ENCODE data around the gene MXRA7. TPM values are rescaled to one million over a fixed set of nuclear protein-coding genes. Genes with fewer than 3 reads are reported as not detected.
A peak's percentile ranks its signal among the peaks of the same experiment; 100 is the strongest.

Gene MXRA7
- total and polyA plus RNA-seq, 4 donors = 4.8 to 22.1 (median 11.3) TPM

DNA sequence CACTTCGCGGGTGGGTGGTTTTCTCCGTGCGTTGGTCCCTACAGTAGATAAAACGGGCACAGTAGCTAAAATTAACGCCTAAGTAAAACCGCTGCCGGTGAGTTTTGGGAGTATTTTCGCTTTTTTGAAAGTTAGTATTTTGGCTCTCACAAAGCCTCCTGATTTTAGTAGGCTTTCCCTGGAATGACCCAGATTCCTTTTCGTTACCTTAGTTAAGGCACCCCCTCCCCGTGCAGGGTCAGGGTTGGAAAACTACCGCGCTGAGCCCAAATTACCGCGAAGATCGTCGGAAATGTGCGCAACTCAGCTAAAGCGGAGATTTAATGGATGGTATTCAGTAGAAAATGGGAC is 38.9 kb downstream of the MXRA7 start (continued):
- TF ChIP-seq, protein P1, sequence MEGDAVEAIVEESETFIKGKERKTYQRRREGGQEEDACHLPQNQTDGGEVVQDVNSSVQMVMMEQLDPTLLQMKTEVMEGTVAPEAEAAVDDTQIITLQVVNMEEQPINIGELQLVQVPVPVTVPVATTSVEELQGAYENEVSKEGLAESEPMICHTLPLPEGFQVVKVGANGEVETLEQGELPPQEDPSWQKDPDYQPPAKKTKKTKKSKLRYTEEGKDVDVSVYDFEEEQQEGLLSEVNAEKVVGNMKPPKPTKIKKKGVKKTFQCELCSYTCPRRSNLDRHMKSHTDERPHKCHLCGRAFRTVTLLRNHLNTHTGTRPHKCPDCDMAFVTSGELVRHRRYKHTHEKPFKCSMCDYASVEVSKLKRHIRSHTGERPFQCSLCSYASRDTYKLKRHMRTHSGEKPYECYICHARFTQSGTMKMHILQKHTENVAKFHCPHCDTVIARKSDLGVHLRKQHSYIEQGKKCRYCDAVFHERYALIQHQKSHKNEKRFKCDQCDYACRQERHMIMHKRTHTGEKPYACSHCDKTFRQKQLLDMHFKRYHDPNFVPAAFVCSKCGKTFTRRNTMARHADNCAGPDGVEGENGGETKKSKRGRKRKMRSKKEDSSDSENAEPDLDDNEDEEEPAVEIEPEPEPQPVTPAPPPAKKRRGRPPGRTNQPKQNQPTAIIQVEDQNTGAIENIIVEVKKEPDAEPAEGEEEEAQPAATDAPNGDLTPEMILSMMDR (IDR thresholded peaks at IDR 0.05; ENCODE audit: low read depth, low read length, missing input control) = peak; percentile 18
- TF ChIP-seq GABPA (IDR thresholded peaks at IDR 0.05 in 1 of 2, conservative IDR thresholded peaks at IDR 0.05 in 1 of 2) = peak in 1 of 2 donors; percentile 86
- TF ChIP-seq, protein P2, sequence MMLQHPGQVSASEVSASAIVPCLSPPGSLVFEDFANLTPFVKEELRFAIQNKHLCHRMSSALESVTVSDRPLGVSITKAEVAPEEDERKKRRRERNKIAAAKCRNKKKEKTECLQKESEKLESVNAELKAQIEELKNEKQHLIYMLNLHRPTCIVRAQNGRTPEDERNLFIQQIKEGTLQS (IDR thresholded peaks at IDR 0.05) = no peak
- TF ChIP-seq JUND (IDR thresholded peaks at IDR 0.05) = no peak
- TF ChIP-seq EGR1 (IDR thresholded peaks at IDR 0.05; ENCODE audit: low read depth in 2 of 2) = no peak
- TF ChIP-seq FOXA1 (IDR thresholded peaks at IDR 0.05) = no peak
- no peak for TF ChIP-seq HNF4G (IDR thresholded peaks at IDR 0.05)
- peak in 1 of 2 donors; percentile 2 for TF ChIP-seq HNF4A (conservative IDR thresholded peaks at IDR 0.05)

DNA sequence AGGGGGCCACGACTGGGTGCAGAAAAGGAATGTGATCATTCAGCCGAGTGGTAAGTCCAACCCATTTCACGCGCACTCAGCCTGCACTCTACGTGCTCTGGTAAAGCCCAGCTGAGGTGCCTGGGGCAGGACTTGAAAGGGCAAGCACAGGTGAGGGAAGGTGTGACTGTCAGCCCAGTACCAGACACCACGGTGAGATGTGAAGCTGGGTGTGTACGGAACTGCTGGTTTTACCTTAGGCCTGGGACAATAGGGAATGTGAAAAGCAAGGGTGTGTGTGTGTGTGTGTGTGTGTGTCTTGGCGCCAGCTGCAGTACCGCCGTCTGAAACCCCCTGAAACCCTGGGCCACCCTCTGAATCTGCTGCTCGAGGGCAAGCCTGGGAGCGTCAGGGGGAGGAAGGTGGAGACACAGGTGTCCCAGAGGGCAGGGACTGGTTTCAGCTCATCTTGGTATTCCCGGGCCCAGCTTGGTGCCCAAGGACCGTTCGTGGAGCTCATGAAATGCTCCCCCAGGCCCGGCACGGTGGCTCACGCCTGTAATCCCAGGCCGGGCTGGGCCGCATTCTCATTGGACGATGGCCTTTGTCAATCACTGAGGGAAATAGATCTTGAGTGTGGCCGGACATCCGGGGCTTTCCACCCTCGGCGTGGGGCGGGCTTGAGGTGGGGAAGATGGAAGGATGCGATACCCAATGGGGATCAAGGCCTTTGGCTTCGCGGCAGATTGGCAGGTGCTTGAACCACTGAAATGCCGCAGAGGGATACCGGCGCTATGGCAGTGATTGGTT is 39.4 kb downstream of the MXRA7 start:
- 20% methylated on average over 32 of the region's 32 CpGs for WGBS
- Histone ChIP-seq H3K4me1 (ENCODE audit: control insufficient read depth in 4 of 4, insufficient read depth in 4 of 4, low read length in 3 of 4) (peaks cover 0 to 12% (median 5%) of the 10 kb centered on the region in 4 donors), H3K4me3 (ENCODE audit: low read depth in 1 of 3, low read length in 3 of 3) (peak overlapping the region; percentile 59 to 68 (median 59)), H3K36me3 (ENCODE audit: control insufficient read depth in 4 of 4, insufficient read depth in 3 of 4, low read depth in 1 of 4, low read length in 3 of 4) (no peaks in the 10 kb centered on the region), H3K9me3 (ENCODE audit: control insufficient read depth in 4 of 4, low read length in 3 of 4) (no peaks in the 10 kb centered on the region), H3K27me3 (ENCODE audit: control insufficient read depth in 4 of 4, insufficient read depth in 4 of 4, low read length in 3 of 4) (no peaks in the 10 kb centered on the region), H3K9ac (ENCODE audit: low read depth in 1 of 2, low read length in 2 of 2) (peak overlapping the region in 1 of 2 donors; percentile 96), H3K27ac (ENCODE audit: low read depth in 1 of 2, low read length in 2 of 2) (peak overlapping the region; percentile 84 to 86)
- DNase-seq (ENCODE audit: low spot score) = peak; percentile 98
- TF ChIP-seq, protein P3, sequence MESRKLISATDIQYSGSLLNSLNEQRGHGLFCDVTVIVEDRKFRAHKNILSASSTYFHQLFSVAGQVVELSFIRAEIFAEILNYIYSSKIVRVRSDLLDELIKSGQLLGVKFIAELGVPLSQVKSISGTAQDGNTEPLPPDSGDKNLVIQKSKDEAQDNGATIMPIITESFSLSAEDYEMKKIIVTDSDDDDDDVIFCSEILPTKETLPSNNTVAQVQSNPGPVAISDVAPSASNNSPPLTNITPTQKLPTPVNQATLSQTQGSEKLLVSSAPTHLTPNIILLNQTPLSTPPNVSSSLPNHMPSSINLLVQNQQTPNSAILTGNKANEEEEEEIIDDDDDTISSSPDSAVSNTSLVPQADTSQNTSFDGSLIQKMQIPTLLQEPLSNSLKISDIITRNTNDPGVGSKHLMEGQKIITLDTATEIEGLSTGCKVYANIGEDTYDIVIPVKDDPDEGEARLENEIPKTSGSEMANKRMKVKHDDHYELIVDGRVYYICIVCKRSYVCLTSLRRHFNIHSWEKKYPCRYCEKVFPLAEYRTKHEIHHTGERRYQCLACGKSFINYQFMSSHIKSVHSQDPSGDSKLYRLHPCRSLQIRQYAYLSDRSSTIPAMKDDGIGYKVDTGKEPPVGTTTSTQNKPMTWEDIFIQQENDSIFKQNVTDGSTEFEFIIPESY (IDR thresholded peaks at IDR 0.05) = peak; percentile 67
- TF ChIP-seq SP1 (IDR thresholded peaks at IDR 0.05) (peak; percentile 100), YY1 (IDR thresholded peaks at IDR 0.05) (no peak), RXRA (IDR thresholded peaks at IDR 0.05) (peak in 1 of 2 donors; percentile 28), GABPA (IDR thresholded peaks at IDR 0.05 in 1 of 2, conservative IDR thresholded peaks at IDR 0.05 in 1 of 2) (peak; percentile 98 to 99), HNF4G (IDR thresholded peaks at IDR 0.05) (no peak), NR2F2 (IDR thresholded peaks at IDR 0.05) (peak; percentile 58), HNF4A (conservative IDR thresholded peaks at IDR 0.05) (peak in 1 of 2 donors; percentile 5), TAF1 (conservative IDR thresholded peaks at IDR 0.05) (no peak)
- TF ChIP-seq, protein P4, sequence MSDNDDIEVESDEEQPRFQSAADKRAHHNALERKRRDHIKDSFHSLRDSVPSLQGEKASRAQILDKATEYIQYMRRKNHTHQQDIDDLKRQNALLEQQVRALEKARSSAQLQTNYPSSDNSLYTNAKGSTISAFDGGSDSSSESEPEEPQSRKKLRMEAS (IDR thresholded peaks at IDR 0.05) = peak; percentile 52
- TF ChIP-seq, protein P1 (IDR thresholded peaks at IDR 0.05; ENCODE audit: low read depth, low read length, missing input control) = no peak

All from liver (tissue), 9 donors.